H9 (cell line): Measurements from ENCODE around the gene ITPKC. TPM values are rescaled to one million over a fixed set of nuclear protein-coding genes. Genes with fewer than 3 reads are reported as not detected.
A peak's percentile ranks its signal among the peaks of the same experiment; 100 is the strongest.
"Not testable (repeated sequence)": the region's sequence is repeated elsewhere in the genome, so short reads cannot be mapped to it uniquely, and the experiment has no call there.

Source experiments
- DNase-seq: peaks from one replicate; pipeline ENCODE4 v3.0.0-alpha.2; 2017
- H2AFZ ChIP-seq: one replicate; pipeline ENCODE4 v1.6.1; 2013; ENCODE audit warnings: mild to moderate bottlenecking, low read length, control low read depth, moderate library complexity
- H2AK5ac ChIP-seq: 2 replicates; pipeline ENCODE4 v1.6.1; 2013; ENCODE audit warnings: low read length, control low read depth, mixed read lengths; ENCODE audit not compliant: insufficient read length
- H2BK120ac ChIP-seq: one replicate; pipeline ENCODE4 v1.6.1; 2013; ENCODE audit warnings: low read depth, mild to moderate bottlenecking, low read length, control low read depth, inconsistent platforms; ENCODE audit not compliant: poor library complexity, severe bottlenecking
- H2BK12ac ChIP-seq: 2 replicates; pipeline ENCODE4 v1.6.1; 2013; ENCODE audit warnings: low read length, control low read depth, mixed read lengths, low read depth; ENCODE audit not compliant: insufficient read length
- H2BK15ac ChIP-seq: 2 replicates; pipeline ENCODE4 v1.6.1; 2013; ENCODE audit warnings: low read depth, low read length, control low read depth
- H2BK20ac ChIP-seq: one replicate; pipeline ENCODE4 v1.6.1; 2013; ENCODE audit warnings: low read depth, mild to moderate bottlenecking, low read length, control low read depth, inconsistent platforms; ENCODE audit not compliant: poor library complexity, severe bottlenecking
- H2BK5ac ChIP-seq: 2 replicates; pipeline ENCODE4 v1.6.1; 2013; ENCODE audit warnings: low read length, control low read depth, mixed read lengths; ENCODE audit not compliant: insufficient read length
- H3K14ac ChIP-seq: 2 replicates; pipeline ENCODE4 v1.6.1; 2013; ENCODE audit warnings: low read length, control low read depth; ENCODE audit not compliant: insufficient read depth
- H3K18ac ChIP-seq: 2 replicates; pipeline ENCODE4 v1.6.1; 2013; ENCODE audit warnings: low read depth, mild to moderate bottlenecking, mixed read lengths, low read length, control low read depth; ENCODE audit not compliant: insufficient read length
- H3K23ac ChIP-seq: 2 replicates; pipeline ENCODE4 v1.6.1; 2013; ENCODE audit warnings: low read length, control low read depth, mixed read lengths, low read depth; ENCODE audit not compliant: insufficient read length
- H3K23me2 ChIP-seq: 2 replicates; pipeline ENCODE4 v1.6.1; 2013; ENCODE audit warnings: low read depth, mild to moderate bottlenecking, mixed read lengths, low read length, control low read depth; ENCODE audit not compliant: insufficient read length, poor library complexity, severe bottlenecking
- H3K27ac ChIP-seq: 2 replicates; pipeline ENCODE4 v1.5.1; 2013; ENCODE audit warnings: low read length, control low read depth, mixed read lengths, low read depth; ENCODE audit not compliant: insufficient read length
- H3K27me3 ChIP-seq: 2 replicates; pipeline ENCODE4 v1.6.1; 2013; ENCODE audit warnings: low read length, control low read depth, inconsistent platforms; ENCODE audit not compliant: insufficient read depth
- H3K4ac ChIP-seq: 2 replicates; pipeline ENCODE4 v1.6.1; 2013; ENCODE audit warnings: low read depth, mild to moderate bottlenecking, control low read depth, inconsistent platforms, low read length, moderate library complexity
- H3K4me1 ChIP-seq: 2 replicates; pipeline ENCODE4 v1.6.1; 2013; ENCODE audit warnings: low read length, control low read depth, inconsistent platforms; ENCODE audit not compliant: insufficient read depth
- H3K4me2 ChIP-seq: 2 replicates; pipeline ENCODE4 v1.6.1; 2013; ENCODE audit warnings: low read length, control low read depth, mixed read lengths; ENCODE audit not compliant: insufficient read length, insufficient read depth
- H3K56ac ChIP-seq: 2 replicates; pipeline ENCODE4 v1.6.1; 2013; ENCODE audit warnings: low read depth, mild to moderate bottlenecking, mixed read lengths, low read length, control low read depth; ENCODE audit not compliant: insufficient read length
- H3K79me1 ChIP-seq: 2 replicates; pipeline ENCODE4 v1.6.1; 2013; ENCODE audit warnings: low read depth, mild to moderate bottlenecking, moderate library complexity, low read length, control low read depth, inconsistent platforms; ENCODE audit not compliant: insufficient read depth, poor library complexity, severe bottlenecking
- H3K79me2 ChIP-seq: 2 replicates; pipeline ENCODE4 v1.6.1; 2013; ENCODE audit warnings: low read length, control low read depth, inconsistent platforms; ENCODE audit not compliant: insufficient read depth
- H3K9ac ChIP-seq: 2 replicates; pipeline ENCODE4 v1.6.1; 2013; ENCODE audit warnings: low read length, control low read depth, mixed read lengths; ENCODE audit not compliant: insufficient read length; ENCODE audit errors: extremely low read depth
- H3K9me3 ChIP-seq: one replicate; pipeline ENCODE4 v1.6.1; 2013; ENCODE audit warnings: low read depth, low read length, inconsistent platforms; ENCODE audit not compliant: control insufficient read depth
- H3T11ph ChIP-seq: one replicate; pipeline ENCODE4 v1.6.1; 2013; ENCODE audit warnings: mild to moderate bottlenecking, low read length, control low read depth, inconsistent platforms
- H4K20me1 ChIP-seq: one replicate; pipeline ENCODE4 v1.6.1; 2013; ENCODE audit not compliant: control insufficient read depth, insufficient read length, insufficient read depth
- H4K5ac ChIP-seq: 2 replicates; pipeline ENCODE4 v1.6.1; 2013; ENCODE audit warnings: low read depth, mild to moderate bottlenecking, mixed read lengths, low read length, control low read depth; ENCODE audit not compliant: insufficient read length
- H4K8ac ChIP-seq: replicated peaks from 2 replicates; pipeline ENCODE4 v1.6.1; 2013; ENCODE audit warnings: low read length, control low read depth, mixed read lengths, low read depth; ENCODE audit not compliant: insufficient read length
- H4K91ac ChIP-seq: 2 replicates; pipeline ENCODE4 v1.6.1; 2013; ENCODE audit warnings: low read depth, mild to moderate bottlenecking, moderate library complexity, mixed read lengths, low read length, control low read depth; ENCODE audit not compliant: insufficient read length
- H3K27ac Mint-ChIP-seq, 3 experiments: 2 replicates in 2 of 3; 3 replicates in 1 of 3; pipeline ENCODE4 v1.8.0; 2020 to 2021; ENCODE audit warnings: mixed read lengths in 3 of 3, mild to moderate bottlenecking in 1 of 3, moderate library complexity in 1 of 3
- H3K27me3 Mint-ChIP-seq: 2 replicates; pipeline ENCODE4 v1.8.0; 2021; ENCODE audit warnings: low read depth, mild to moderate bottlenecking, moderate library complexity, mixed read lengths
- H3K36me3 Mint-ChIP-seq, 3 experiments: 2 replicates in 2 of 3; 3 replicates in 1 of 3; pipeline ENCODE4 v1.8.0; 2020 to 2021; ENCODE audit warnings: low read depth in 3 of 3, mixed read lengths in 3 of 3; ENCODE audit not compliant: insufficient read depth in 1 of 3
- H3K4me1 Mint-ChIP-seq, 2 experiments: 2 replicates each; pipeline ENCODE4 v1.8.0; 2020; ENCODE audit warnings: mixed read lengths in 2 of 2
- H3K4me3 Mint-ChIP-seq, 2 experiments: 2 replicates in 1 of 2; 3 replicates in 1 of 2; pipeline ENCODE4 v1.8.0; 2020 to 2021; ENCODE audit warnings: mild to moderate bottlenecking in 2 of 2, mixed read lengths in 2 of 2, moderate library complexity in 1 of 2
- H3K9me3 Mint-ChIP-seq, 2 experiments: 2 replicates in 1 of 2; 3 replicates in 1 of 2; pipeline ENCODE4 v1.8.0; 2020; ENCODE audit warnings: mild to moderate bottlenecking in 2 of 2, mixed read lengths in 2 of 2, moderate library complexity in 1 of 2
- WGBS: extraction: QIAGEN DNeasy Blood & Tissue Kit; methylation state at CpG from one replicate; pipeline ENCODE4 v1.1.7; 2013; ENCODE audit warnings: missing lambda C conversion rate, low lambda C conversion rate, mixed read lengths; ENCODE audit not compliant: insufficient read length; ENCODE audit errors: extremely low coverage; 5-methylcytosine and 5-hydroxymethylcytosine counted together
- total RNA-seq: library from RNA; stranded (reverse); gene quantifications from 2 replicates; pipeline ENCODE4 v1.2.1, GENCODE V29; 2021
- TF ChIP-seq, protein P1 (sequence below): fragments of 200-600 bp; sonication (generic); conservative IDR thresholded peaks from 3 replicates; pipeline ENCODE4 v1.8.0; 2021; ENCODE audit warnings: antibody characterized with exemption, mild to moderate bottlenecking

The ITPKC gene
- total RNA-seq, 1 experiment from 2014 or later: 11.2 TPM

DNA sequence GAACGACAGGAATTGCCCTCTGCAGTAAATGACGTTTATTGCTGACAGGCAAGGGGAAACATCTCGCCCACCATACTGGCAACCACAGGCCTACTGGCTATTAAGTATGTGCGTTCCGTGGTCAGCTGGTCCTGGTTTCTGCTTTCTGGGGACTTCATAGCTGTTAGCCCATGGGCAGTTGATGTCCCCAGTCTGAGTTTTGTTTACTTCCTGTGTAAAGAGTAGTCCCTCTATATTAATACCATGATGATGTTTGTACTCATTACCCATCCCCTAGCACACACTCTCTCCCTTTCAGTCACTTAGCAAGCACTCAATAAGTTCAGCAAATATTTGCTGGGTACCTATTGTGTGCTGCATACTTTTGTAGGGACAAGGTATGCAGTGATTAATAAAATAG is 52.0 kb downstream of the ITPKC start:
- Histone ChIP-seq H4K91ac (no peak overlapping the region), H3K23ac (no peak overlapping the region), H3K4me2 (no peak overlapping the region), H3K79me2 (no peaks in the 10 kb centered on the region), H3K27ac (no peak overlapping the region), H4K8ac (no peak overlapping the region), H2BK120ac (no peak overlapping the region), H3K56ac (no peak overlapping the region), H3K4ac (no peak overlapping the region), H3K23me2 (no peaks in the 10 kb centered on the region), H3K9ac (no peak overlapping the region), H3K14ac (no peak overlapping the region), H2BK5ac (no peak overlapping the region), H2AFZ (no peak overlapping the region), H3K79me1 (no peaks in the 10 kb centered on the region), H3T11ph (no peak overlapping the region), H3K9me3 (no peaks in the 10 kb centered on the region), H2BK20ac (no peak overlapping the region), H3K18ac (no peak overlapping the region), H2AK5ac (no peak overlapping the region), H4K20me1 (no peaks in the 10 kb centered on the region), H4K5ac (no peak overlapping the region), H3K4me1 (no peaks in the 10 kb centered on the region), H2BK12ac (no peak overlapping the region), H3K27me3 (no peaks in the 10 kb centered on the region), H2BK15ac (no peak overlapping the region)
- DNase-seq: no peak
- Mint-ChIP-seq H3K4me1 (no peaks in the 10 kb centered on the region), H3K36me3 (peaks cover 22 to 39% (median 28%) of the 10 kb centered on the region in 3 experiments), H3K27ac (no peak overlapping the region), H3K9me3 (peaks cover 0 to 2% of the 10 kb centered on the region in 2 experiments; a peak in 3 of 5 replicates), H3K4me3 (no peak overlapping the region), H3K27me3 (no peaks in the 10 kb centered on the region; the same call in 1 of the 2 replicates)
- TF ChIP-seq, protein P1, sequence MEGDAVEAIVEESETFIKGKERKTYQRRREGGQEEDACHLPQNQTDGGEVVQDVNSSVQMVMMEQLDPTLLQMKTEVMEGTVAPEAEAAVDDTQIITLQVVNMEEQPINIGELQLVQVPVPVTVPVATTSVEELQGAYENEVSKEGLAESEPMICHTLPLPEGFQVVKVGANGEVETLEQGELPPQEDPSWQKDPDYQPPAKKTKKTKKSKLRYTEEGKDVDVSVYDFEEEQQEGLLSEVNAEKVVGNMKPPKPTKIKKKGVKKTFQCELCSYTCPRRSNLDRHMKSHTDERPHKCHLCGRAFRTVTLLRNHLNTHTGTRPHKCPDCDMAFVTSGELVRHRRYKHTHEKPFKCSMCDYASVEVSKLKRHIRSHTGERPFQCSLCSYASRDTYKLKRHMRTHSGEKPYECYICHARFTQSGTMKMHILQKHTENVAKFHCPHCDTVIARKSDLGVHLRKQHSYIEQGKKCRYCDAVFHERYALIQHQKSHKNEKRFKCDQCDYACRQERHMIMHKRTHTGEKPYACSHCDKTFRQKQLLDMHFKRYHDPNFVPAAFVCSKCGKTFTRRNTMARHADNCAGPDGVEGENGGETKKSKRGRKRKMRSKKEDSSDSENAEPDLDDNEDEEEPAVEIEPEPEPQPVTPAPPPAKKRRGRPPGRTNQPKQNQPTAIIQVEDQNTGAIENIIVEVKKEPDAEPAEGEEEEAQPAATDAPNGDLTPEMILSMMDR: no peak
- no CpG with 5 or more reads among the region's 5 CpGs for WGBS

DNA sequence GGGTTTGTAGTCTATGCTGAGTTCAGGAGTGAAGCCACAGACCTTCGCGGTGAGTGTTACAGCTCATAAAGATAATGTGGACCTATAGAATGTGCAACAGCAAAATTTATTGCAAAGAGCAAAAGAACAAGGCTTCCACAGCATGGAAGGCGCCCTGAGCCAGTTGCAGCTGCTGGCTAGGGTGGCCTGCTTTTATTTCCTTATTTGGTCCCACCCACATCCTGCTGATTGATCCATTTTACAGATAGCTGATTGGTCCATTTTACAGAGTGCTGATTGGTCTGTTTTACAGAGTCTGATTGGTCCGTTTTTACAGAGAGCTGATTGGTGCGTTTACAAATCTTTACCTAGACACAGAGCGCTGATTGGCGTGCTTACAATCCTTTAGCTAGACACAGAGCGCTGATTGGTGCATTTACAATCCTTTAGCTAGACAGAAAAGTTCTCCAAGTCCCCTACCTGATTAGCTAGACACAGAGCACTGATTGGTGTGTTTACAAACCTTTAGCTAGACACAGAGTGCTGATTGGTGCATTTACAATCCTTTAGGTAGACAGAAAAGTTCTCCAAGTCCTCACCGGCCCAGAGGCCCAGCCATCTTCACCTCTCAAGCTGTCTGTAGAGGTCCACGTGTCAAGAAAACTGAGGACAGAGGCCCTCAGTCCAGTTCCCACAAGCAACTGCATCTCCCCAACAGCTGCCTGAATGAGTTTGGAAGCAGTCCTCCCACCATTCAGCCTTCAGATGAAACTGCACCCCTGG is 54.4 kb downstream of the ITPKC start:
- peak overlapping the region in 1 of 3 experiments; percentile 16; a peak in 2 of 7 replicates for H3K27ac Mint-ChIP-seq
- not testable (repeated sequence) for H3K4me3 Mint-ChIP-seq

More for the DNA sequence above, 54.4 kb downstream of the ITPKC start:
- not testable (repeated sequence) for H3K4me2 ChIP-seq, H3K79me2 ChIP-seq, H3K9me3 ChIP-seq, H2BK5ac ChIP-seq, H3K56ac ChIP-seq, H3K23ac ChIP-seq, H4K5ac ChIP-seq, H3K23me2 ChIP-seq, H2AFZ ChIP-seq, H3K27me3 Mint-ChIP-seq, H2BK120ac ChIP-seq, H3K79me1 ChIP-seq, H3K14ac ChIP-seq, H3K4me1 Mint-ChIP-seq, H2AK5ac ChIP-seq, H3K27me3 ChIP-seq, H3K9ac ChIP-seq, H4K91ac ChIP-seq, DNase-seq, H3K9me3 Mint-ChIP-seq, H2BK20ac ChIP-seq, H3K27ac ChIP-seq, H4K8ac ChIP-seq, H2BK15ac ChIP-seq, H4K20me1 ChIP-seq, H3K4ac ChIP-seq, H3K18ac ChIP-seq, H3K4me1 ChIP-seq, H2BK12ac ChIP-seq, H3T11ph ChIP-seq
- no CpG with 5 or more reads among the region's 10 CpGs for WGBS
- peaks cover 0 to 16% (median 8%) of the 10 kb centered on the region in 3 experiments; a peak in 5 of 7 replicates for H3K36me3 Mint-ChIP-seq
